HG02759 (cell line): ENCODE results near the gene XRCC1.
"Not testable (repeated sequence)": the region's sequence is repeated elsewhere in the genome, so short reads cannot be mapped to it uniquely, and the experiment has no call there.

Experiments
- ATAC-seq: cut with Tn5 transposase; IDR thresholded peaks from one replicate; pipeline ENCODE4 v1.9.1; 2021; ENCODE audit warnings: mild to moderate bottlenecking, moderate library complexity; ENCODE audit not compliant: unreplicated experiment

XRCC1 gene

GRCh38 chr19:43551399-43552197, 23.7 kb downstream of the XRCC1 start:
- ATAC-seq = no peak

- no peak for ATAC-seq
Measured at GRCh38 chr19:43548706-43549105, 26.6 kb downstream of the XRCC1 start.

- not testable (repeated sequence) for ATAC-seq
Measured at GRCh38 chr19:43547926-43548325, 27.4 kb downstream of the XRCC1 start.

- no peak for ATAC-seq
Measured at GRCh38 chr19:43546581-43546980, 28.7 kb downstream of the XRCC1 start.

GRCh38 chr19:43545981-43546380, 29.3 kb downstream of the XRCC1 start:
- ATAC-seq = no peak

- ATAC-seq = no peak
Measured at GRCh38 chr19:43545276-43545675, 30.1 kb downstream of the XRCC1 start.

GRCh38 chr19:43544077-43544476, 31.2 kb downstream of the XRCC1 start:
- no peak for ATAC-seq

GRCh38 chr19:43541920-43542650, 33.2 kb downstream of the XRCC1 start:
- ATAC-seq = no peak

- ATAC-seq = no peak
Measured at GRCh38 chr19:43540381-43540780, 34.9 kb downstream of the XRCC1 start.

- ATAC-seq = no peak
Measured at GRCh38 chr19:43538922-43539321, 36.4 kb downstream of the XRCC1 start.

GRCh38 chr19:43534816-43535761, 40.2 kb downstream of the XRCC1 start:
- no peak for ATAC-seq

GRCh38 chr19:43534305-43534815, 41.0 kb downstream of the XRCC1 start:
- no peak for ATAC-seq

- peak; percentile 56 for ATAC-seq
Measured at GRCh38 chr19:43533546-43534304, 41.6 kb downstream of the XRCC1 start.

GRCh38 chr19:43532962-43533545, 42.3 kb downstream of the XRCC1 start, which contains the start of gene ZNF575:
Gene ZNF575 (plus strand): TSS chr19:43533188. CDS start chr19:43534423, 1,235 bp downstream.
- ATAC-seq = peak; percentile 66

GRCh38 chr19:43532571-43532961, 42.8 kb downstream of the XRCC1 start:
- ATAC-seq = peak; percentile 24

GRCh38 chr19:43527860-43528622, 47.3 kb downstream of the XRCC1 start:
- no peak for ATAC-seq

- peak; percentile 79 for ATAC-seq
Measured at GRCh38 chr19:43526884-43527859, 48.2 kb downstream of the XRCC1 start, which contains the start of gene ETHE1. Gene ETHE1 (minus strand): TSS chr19:43527201. CDS start chr19:43527177, 24 bp downstream.
